HG03060 (cell line): ENCODE measurements around the gene HAS3.
"Not testable (repeated sequence)": the region's sequence is repeated elsewhere in the genome, so short reads cannot be mapped to it uniquely, and the experiment has no call there.

ENCODE experiments used
- ATAC-seq: cut with Tn5 transposase; IDR thresholded peaks from one replicate; pipeline ENCODE4 v1.9.1; 2021; ENCODE audit warnings: low read depth, moderate number of reproducible peaks; ENCODE audit not compliant: unreplicated experiment

HAS3 gene

GRCh38 chr16:69105501-69106361 is at the start of gene HAS3:
Gene HAS3, plus strand, starts transcription at chr16:69105653. Its CDS starts 3,743 bp downstream, at chr16:69109396.
- no peak for ATAC-seq

GRCh38 chr16:69055980-69056379 is 49.5 kb upstream of the HAS3 start:
- no peak for ATAC-seq

GRCh38 chr16:69056421-69056820 is 49.0 kb upstream of the HAS3 start:
- ATAC-seq: no peak

GRCh38 chr16:69057400-69058378 is 47.8 kb upstream of the HAS3 start:
- ATAC-seq: no peak

- ATAC-seq: not testable (repeated sequence)
Observed at GRCh38 chr16:69063491-69063890, 42.0 kb upstream of the HAS3 start.

GRCh38 chr16:69064124-69064763 is 41.2 kb upstream of the HAS3 start:
- no peak for ATAC-seq

GRCh38 chr16:69064764-69065313 is 40.6 kb upstream of the HAS3 start:
- no peak for ATAC-seq

GRCh38 chr16:69069504-69069903 is 35.9 kb upstream of the HAS3 start:
- ATAC-seq: no peak

- ATAC-seq: no peak
Observed at GRCh38 chr16:69071036-69071435, 34.4 kb upstream of the HAS3 start.

- no peak for ATAC-seq
Observed at GRCh38 chr16:69072640-69072974, 32.8 kb upstream of the HAS3 start.

GRCh38 chr16:69073181-69073702 is 32.2 kb upstream of the HAS3 start:
- no peak for ATAC-seq

GRCh38 chr16:69077251-69077650 is 28.2 kb upstream of the HAS3 start:
- ATAC-seq: no peak

- ATAC-seq: no peak
Observed at GRCh38 chr16:69078073-69078472, 27.4 kb upstream of the HAS3 start.

GRCh38 chr16:69079697-69080096 is 25.8 kb upstream of the HAS3 start:
- ATAC-seq: no peak

GRCh38 chr16:69083306-69083941 is 22.0 kb upstream of the HAS3 start:
- ATAC-seq: no peak

- ATAC-seq: no peak
Observed at GRCh38 chr16:69084289-69084688, 21.2 kb upstream of the HAS3 start.

- ATAC-seq: no peak
Observed at GRCh38 chr16:69085032-69085695, 20.3 kb upstream of the HAS3 start.

- no peak for ATAC-seq
Observed at GRCh38 chr16:69087161-69087581, 18.3 kb upstream of the HAS3 start.

- no peak for ATAC-seq
Observed at GRCh38 chr16:69088684-69089083, 16.8 kb upstream of the HAS3 start.
